T-helper 17 cell (primary cell): ENCODE measurements around the gene COPB2. TPM values are rescaled to one million over a fixed set of nuclear protein-coding genes. Genes with fewer than 3 reads are reported as not detected.

Source experiments
- ATAC-seq: fragments of 150-1000 bp; cut with Tn5 transposase; 2 replicates; pipeline ENCODE4 v1.10.0; 2021; ENCODE audit warnings: mild to moderate bottlenecking, moderate library complexity
- DNase-seq, 3 donors: peaks; one replicate each; pipeline versions ENCODE4 v3.0.0 to v3.0.0-alpha.2; 2020 to 2021
- H3K9me3 ChIP-seq: one replicate; pipeline ENCODE4 v1.7.0; 2013; ENCODE audit warnings: low read length, mild to moderate bottlenecking; ENCODE audit not compliant: control insufficient read depth, poor library complexity, severe bottlenecking
- H3K27ac Mint-ChIP-seq: one replicate; pipeline ENCODE4 v1.8.0; 2022; ENCODE audit warnings: mild to moderate bottlenecking, moderate library complexity, mixed read lengths
- H3K27me3 Mint-ChIP-seq: one replicate; pipeline ENCODE4 v1.8.0; 2022; ENCODE audit warnings: mixed read lengths
- H3K36me3 Mint-ChIP-seq: one replicate; pipeline ENCODE4 v1.8.0; 2022; ENCODE audit warnings: low read depth, mixed read lengths
- H3K4me1 Mint-ChIP-seq: one replicate; pipeline ENCODE4 v1.8.0; 2022; ENCODE audit warnings: mild to moderate bottlenecking, mixed read lengths
- H3K4me3 Mint-ChIP-seq: one replicate; pipeline ENCODE4 v1.8.0; 2022; ENCODE audit warnings: mild to moderate bottlenecking, moderate library complexity, mixed read lengths
- total RNA-seq, 4 donors: library from RNA in 2 of 4; stranded (reverse) in 2 of 4; gene quantifications; one replicate each; pipeline ENCODE4 v1.2.3 and lab custom pipeline; 2022 to 2026

COPB2 gene
- total RNA-seq, 2 donors from 2014 or later: 26.3 to 29.7 TPM

DNA sequence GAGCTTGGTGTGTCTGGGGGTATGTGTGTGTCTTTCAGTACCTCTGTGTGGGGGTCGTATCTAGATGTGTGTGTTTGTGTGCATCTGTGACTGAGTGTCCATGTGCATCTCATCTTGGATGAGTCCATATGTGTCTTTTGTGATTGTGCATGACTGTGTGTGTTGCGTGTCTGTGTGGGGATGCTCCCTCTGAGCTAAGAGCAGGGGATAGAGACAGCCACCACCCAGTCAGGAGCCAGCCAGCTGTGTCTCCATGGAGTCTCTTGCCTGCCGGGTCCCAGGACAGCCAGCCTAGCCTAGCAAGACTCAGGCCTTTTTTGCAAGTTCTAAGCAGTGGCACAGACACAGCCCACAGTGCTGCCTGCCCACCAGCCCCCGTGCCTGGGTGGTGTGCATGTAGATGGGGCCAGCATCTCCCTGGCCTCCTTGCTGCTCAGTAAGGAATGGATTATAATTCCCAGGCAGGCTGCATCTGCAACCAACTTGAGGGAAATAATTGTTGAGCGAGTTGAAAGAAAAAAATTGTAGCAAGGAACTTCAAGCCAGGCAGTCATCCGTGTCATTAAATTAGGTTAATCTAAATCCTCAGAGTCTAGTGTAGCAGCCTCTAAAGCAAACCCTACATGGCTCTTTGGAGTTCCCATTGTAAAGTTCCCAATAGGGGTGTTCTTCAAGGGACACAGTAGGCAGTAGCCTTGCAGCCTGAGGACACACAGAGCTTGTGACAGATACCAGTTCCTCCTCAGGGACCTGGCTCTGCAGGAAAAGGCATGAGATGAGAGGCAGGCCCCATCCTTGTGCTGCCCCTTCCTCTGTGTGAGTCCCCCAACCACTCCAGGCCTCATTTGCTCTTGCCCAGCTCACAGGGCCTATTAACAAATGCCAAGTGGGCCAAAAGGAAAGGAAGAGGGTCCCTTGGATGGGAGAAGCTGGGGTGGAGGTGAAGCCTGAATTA, 81.6 kb downstream of the COPB2 start:
- DNase-seq: no peak
- no peak for ATAC-seq
- H3K4me3 Mint-ChIP-seq: no peak overlapping the region
- peaks cover 2% of the 10 kb centered on the region for H3K36me3 Mint-ChIP-seq
- H3K9me3 ChIP-seq: no peaks in the 10 kb centered on the region
- no peak overlapping the region for H3K27ac Mint-ChIP-seq
- H3K4me1 Mint-ChIP-seq: peaks cover 2% of the 10 kb centered on the region
- H3K27me3 Mint-ChIP-seq: peaks cover 35% of the 10 kb centered on the region

Other genes with a start within 250 kb of the COPB2 start
- 10 to 100 TPM; 31.8 to 41.6 TPM for gene MRPS22, start 45.6 kb downstream of the COPB2 start, total RNA-seq
- not detected for gene RBP2, start 86.9 kb upstream of the COPB2 start, total RNA-seq
- not detected for gene RBP1, start 150.1 kb upstream of the COPB2 start, total RNA-seq